NCI-H460 (cell line): ENCODE measurements around the gene TPMT. TPM values are rescaled to one million over a fixed set of nuclear protein-coding genes. Genes with fewer than 3 reads are reported as not detected.

Source experiments
- total RNA-seq: library from RNA; depleted of rRNA; stranded (reverse); fragments of >200 nt; shearing (Covaris generic); gene quantifications from 2 replicates; pipeline ENCODE4 v1.2.3, GENCODE V29; 2014; rRNA removed

TPMT gene
- total RNA-seq, 1 experiment from 2014 or later = 12.3 TPM

Other genes with a start within 250 kb of the TPMT start
- 13.3 and 16.9 TPM in 2 replicates for gene KIF13A, start 167.4 kb downstream of the TPMT start, total RNA-seq
- 0.82 and 0.98 TPM in 2 replicates for gene NHLRC1, start 32.4 kb downstream of the TPMT start, total RNA-seq
- gene KDM1B, start 345 bp upstream of the TPMT start, total RNA-seq = 6.9 and 7.3 TPM in 2 replicates
- 141 and 150 TPM in 2 replicates for gene DEK, start 109.5 kb upstream of the TPMT start, total RNA-seq
- 7.7 and 11.4 TPM in 2 replicates for gene RNF144B, start 232.3 kb upstream of the TPMT start, total RNA-seq